HAP-1 (cell line): ENCODE data around the gene CDKAL1.

ENCODE experiments used
- DNase-seq, 2 experiments: peaks; one replicate each; pipeline ENCODE4 v3.0.0-alpha.2; 2016 to 2020; ENCODE audit warnings: low spot score in 2 of 2
- H3K27me3 ChIP-seq: fragments of 250-450 bp; sonication (Bioruptor Pico); 2 replicates; pipeline ENCODE4 v1.5.1; 2020; ENCODE audit warnings: low read depth, mild to moderate bottlenecking, moderate library complexity
- H3K36me3 ChIP-seq: fragments of 250-450 bp; sonication (Bioruptor Pico); replicated peaks from 2 replicates; pipeline ENCODE4 v1.5.1; 2020; ENCODE audit warnings: mild to moderate bottlenecking
- H3K4me1 ChIP-seq: fragments of 250-450 bp; sonication (Bioruptor Pico); 2 replicates; pipeline ENCODE4 v1.5.1; 2020; ENCODE audit warnings: mild to moderate bottlenecking
- H3K4me3 ChIP-seq: fragments of 250-450 bp; sonication (Bioruptor Pico); 2 replicates; pipeline ENCODE4 v1.5.1; 2020; ENCODE audit warnings: mild to moderate bottlenecking, moderate library complexity
- H3K9me3 ChIP-seq: fragments of 250-450 bp; sonication (Bioruptor Pico); 2 replicates; pipeline ENCODE4 v1.5.1; 2020; ENCODE audit warnings: mild to moderate bottlenecking, moderate library complexity
- in situ Hi-C: fragments of 300-500 bp; cut with MboI; formaldehyde crosslinking; loops from 3 replicates; pipeline ENCODE4 v1.14.3; 2020; ENCODE audit warnings: low sequenced_read_pairs, inconsistent platforms, mixed read lengths

CDKAL1 gene

DNA sequence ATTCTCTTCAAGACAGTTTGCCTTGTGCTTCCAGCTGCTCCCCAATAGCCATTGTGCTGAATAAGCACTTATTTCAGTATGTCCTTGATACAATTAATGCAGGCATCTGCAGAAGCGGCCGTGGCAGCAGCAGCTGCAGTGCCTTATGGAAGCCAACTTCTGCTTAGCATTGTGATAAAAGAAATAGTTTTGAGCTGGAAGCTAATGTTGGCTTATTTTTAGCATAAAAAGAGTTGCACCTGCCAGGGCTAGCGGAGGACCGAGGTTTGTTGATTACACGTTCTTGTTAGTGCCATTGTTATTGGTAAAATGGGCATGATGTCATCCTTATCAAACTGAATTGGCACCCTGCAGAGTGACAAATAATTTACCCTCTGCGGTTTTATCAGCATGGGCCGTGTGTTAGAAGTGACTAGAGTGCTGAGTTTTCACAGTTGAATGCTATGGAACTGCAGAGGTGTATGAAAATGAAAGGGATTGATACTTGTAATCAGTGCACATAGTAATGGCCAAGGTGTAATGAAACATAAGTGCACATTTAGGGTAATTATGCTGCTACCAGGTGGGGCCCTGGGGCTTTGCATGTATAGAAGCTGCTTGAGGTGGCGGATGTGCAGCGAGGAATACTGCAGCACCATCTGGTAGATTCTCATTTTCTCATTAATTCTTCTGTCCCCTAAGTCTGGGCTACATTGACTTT, 334.3 kb downstream of the CDKAL1 start:
- H3K9me3 ChIP-seq = no peaks in the 10 kb centered on the region
- in situ Hi-C loops = loop anchor here (25.0 kb wide), 1 partner anchor 719 kb away; the partner anchor contains the start of gene SOX4
- H3K36me3 ChIP-seq = no peaks in the 10 kb centered on the region
- no peak for DNase-seq
- no peaks in the 10 kb centered on the region for H3K27me3 ChIP-seq
- H3K4me3 ChIP-seq = no peak overlapping the region
- peaks cover 19% of the 10 kb centered on the region for H3K4me1 ChIP-seq

DNA sequence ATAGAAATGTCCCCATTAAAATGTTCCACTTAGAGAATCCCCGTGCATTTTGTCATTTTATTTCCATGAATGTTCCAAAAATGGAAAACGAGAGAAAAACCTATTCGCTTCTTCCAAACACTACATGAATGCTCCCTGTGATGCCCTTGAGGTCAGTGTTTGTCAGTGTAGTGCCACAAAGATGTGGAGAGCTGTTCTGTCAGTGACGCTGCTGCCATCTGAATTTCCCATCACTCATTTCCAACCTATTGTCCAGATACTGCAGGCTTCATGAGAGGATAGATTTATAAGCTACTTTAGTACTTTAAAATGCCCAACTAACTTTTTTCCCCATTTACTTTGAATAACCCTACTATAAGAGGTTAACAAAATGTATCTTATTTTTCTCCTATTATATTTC, 335.8 kb downstream of the CDKAL1 start:
- Histone ChIP-seq H3K27me3 (no peaks in the 10 kb centered on the region), H3K36me3 (no peaks in the 10 kb centered on the region), H3K4me1 (peaks cover 19% of the 10 kb centered on the region), H3K9me3 (no peaks in the 10 kb centered on the region), H3K4me3 (no peak overlapping the region)
- DNase-seq = no peak
- in situ Hi-C loops = loop anchor here (25.0 kb wide), 1 partner anchor 717 kb away; the partner anchor contains the start of gene SOX4

DNA sequence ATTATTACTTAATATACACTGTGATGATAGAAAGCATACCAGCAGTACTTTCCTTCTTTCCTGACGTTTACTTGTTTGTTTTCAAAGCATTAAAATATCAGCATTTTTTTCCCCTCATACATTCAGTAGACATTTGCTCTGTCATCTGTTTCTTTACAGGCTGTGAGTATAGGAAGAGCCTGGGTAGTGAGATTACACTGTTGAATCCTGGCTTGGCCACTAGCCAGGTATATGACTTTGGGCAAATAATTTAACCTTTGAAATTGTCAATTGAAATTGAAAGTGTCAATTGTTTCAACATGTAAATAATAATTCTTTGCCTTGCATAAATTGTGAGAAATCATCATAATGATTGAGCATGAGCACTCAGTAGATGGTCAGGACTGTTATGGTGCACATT, 336.2 kb downstream of the CDKAL1 start:
- no peaks in the 10 kb centered on the region for H3K9me3 ChIP-seq
- no peaks in the 10 kb centered on the region for H3K36me3 ChIP-seq
- DNase-seq = no peak
- in situ Hi-C loops = loop anchor here (25.0 kb wide), 1 partner anchor 717 kb away; the partner anchor contains the start of gene SOX4
- peaks cover 19% of the 10 kb centered on the region for H3K4me1 ChIP-seq
- H3K4me3 ChIP-seq = no peak overlapping the region
- no peaks in the 10 kb centered on the region for H3K27me3 ChIP-seq

- Histone ChIP-seq H3K9me3 (no peaks in the 10 kb centered on the region), H3K36me3 (no peaks in the 10 kb centered on the region), H3K4me1 (peaks cover 4% of the 10 kb centered on the region; the same call in 1 of the 2 replicates), H3K27me3 (no peaks in the 10 kb centered on the region), H3K4me3 (no peak overlapping the region)
- no peak for DNase-seq
- in situ Hi-C loops = loop anchor here (25.0 kb wide), 1 partner anchor 714 kb away; the partner anchor contains the start of gene SOX4
Measured at GRCh38 chr6:20873425-20874190, 339.4 kb downstream of the CDKAL1 start.

DNA sequence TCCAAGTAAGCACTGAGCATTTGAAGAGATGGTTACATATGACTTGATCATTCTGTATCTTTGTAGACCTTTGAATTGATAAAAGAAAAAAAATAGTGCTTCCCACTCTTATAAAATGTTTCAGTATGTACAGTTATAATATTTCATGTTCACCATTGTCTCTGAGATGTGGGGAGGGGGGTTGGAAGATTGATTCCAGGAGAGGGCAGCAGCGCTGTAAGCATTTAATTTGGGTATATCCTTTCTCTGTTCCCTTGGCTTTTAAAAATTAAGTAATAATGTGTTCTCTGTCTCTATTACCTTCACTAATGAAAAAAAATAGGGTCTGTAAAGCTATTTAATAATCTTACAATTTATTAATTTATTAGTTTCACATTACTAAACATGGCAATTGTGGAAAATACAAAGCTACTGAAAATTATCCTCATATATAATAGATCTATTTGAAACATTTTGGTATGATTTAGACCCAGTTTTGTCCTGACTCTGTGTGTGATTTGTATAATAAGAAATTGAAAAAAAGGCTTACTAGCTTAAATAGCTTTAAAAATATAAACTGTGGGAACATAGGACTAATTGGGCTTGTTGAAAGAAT, 341.2 kb downstream of the CDKAL1 start:
- peak in 1 of 2 experiments; percentile 36 for DNase-seq

GRCh38 chr6:20876036-20876435, 341.8 kb downstream of the CDKAL1 start:
- Histone ChIP-seq H3K36me3 (no peaks in the 10 kb centered on the region), H3K4me1 (peaks cover 4% of the 10 kb centered on the region; the same call in 1 of the 2 replicates), H3K9me3 (no peaks in the 10 kb centered on the region), H3K27me3 (no peaks in the 10 kb centered on the region), H3K4me3 (no peak overlapping the region)
- in situ Hi-C loops = no loop called here
- no peak for DNase-seq

More for the DNA sequence above, 341.2 kb downstream of the CDKAL1 start:
- Histone ChIP-seq H3K4me1 (peaks cover 4% of the 10 kb centered on the region; the same call in 1 of the 2 replicates), H3K4me3 (no peak overlapping the region), H3K27me3 (no peaks in the 10 kb centered on the region), H3K36me3 (no peaks in the 10 kb centered on the region), H3K9me3 (no peaks in the 10 kb centered on the region)
- in situ Hi-C loops = no loop called here

DNA sequence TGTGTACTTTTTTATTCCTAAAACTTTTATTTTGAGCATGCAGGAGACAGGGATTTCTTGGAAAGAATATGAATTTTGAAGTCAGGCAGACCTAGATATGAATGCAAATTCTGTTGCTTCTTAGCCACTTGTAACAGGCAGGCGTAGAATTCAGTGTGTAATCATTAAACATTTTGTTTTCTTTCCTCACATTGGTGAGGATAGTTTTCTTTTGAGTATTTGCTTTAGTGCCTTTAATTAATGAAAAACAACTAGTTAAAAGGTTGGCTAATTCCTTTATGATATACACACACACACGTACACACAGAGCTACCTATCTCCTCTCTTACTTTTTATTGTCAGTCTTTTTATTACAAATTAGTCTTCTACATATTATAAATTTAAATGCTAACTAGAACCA, 342.3 kb downstream of the CDKAL1 start:
- Histone ChIP-seq H3K4me1 (peaks cover 4% of the 10 kb centered on the region; the same call in 1 of the 2 replicates), H3K27me3 (no peaks in the 10 kb centered on the region), H3K9me3 (no peaks in the 10 kb centered on the region), H3K4me3 (no peak overlapping the region), H3K36me3 (no peaks in the 10 kb centered on the region)
- in situ Hi-C loops = no loop called here
- DNase-seq = no peak

DNA sequence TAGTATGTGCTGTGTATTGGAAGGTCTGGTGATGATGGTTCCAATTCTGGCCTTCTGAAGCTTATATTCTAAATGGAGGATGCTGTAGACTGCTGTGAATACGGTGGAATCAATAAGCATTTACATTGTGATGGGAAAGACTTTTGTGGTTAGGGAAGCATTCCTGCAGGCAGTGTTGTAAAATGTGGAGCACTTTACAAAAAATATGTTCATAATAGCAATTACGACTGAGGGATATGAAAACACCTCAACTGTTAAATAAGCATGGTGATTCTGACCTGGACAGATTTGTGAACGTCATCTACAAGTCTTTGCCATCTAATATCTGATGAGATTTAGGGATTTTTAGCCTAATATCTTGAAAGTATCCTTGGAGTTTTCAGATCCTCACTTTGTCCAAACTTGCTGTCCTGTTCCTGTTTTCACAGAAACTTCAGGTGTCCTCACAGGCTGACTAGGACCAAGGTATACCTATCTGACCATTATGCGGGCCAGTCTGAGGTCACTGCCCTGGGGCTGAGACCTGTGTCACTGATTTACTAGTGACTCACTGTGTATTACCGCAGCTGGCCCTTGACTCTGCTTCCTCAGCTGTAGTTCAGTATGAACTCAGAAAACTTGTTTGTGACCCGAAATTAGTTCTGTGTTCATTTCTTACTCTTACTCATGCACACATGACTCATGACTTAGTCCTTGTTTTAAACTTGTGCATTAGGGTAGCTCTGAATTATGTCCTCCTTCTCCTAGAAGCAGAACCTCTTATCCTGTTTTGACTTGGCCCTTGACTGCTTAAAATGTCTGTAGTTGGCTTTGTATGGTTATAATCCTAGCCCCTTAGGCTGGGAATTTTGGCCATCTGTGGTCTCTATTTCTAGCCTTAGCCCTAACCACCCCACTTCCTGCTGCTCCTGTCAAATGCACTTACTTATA, 343.0 kb downstream of the CDKAL1 start:
- DNase-seq = peak in 1 of 2 experiments; percentile 45
- in situ Hi-C loops = no loop called here
- Histone ChIP-seq H3K27me3 (no peaks in the 10 kb centered on the region), H3K4me1 (peaks cover 4% of the 10 kb centered on the region; the same call in 1 of the 2 replicates), H3K36me3 (no peaks in the 10 kb centered on the region), H3K9me3 (no peaks in the 10 kb centered on the region), H3K4me3 (no peak overlapping the region)

GRCh38 chr6:20879121-20879520, 344.9 kb downstream of the CDKAL1 start:
- Histone ChIP-seq H3K9me3 (no peaks in the 10 kb centered on the region), H3K4me3 (no peak overlapping the region), H3K27me3 (no peaks in the 10 kb centered on the region), H3K4me1 (peaks cover 4% of the 10 kb centered on the region; the same call in 1 of the 2 replicates), H3K36me3 (no peaks in the 10 kb centered on the region)
- DNase-seq = no peak
- in situ Hi-C loops = no loop called here

- no peaks in the 10 kb centered on the region for H3K36me3 ChIP-seq
- peaks cover 4% of the 10 kb centered on the region; the same call in 1 of the 2 replicates for H3K4me1 ChIP-seq
- in situ Hi-C loops = no loop called here
- no peaks in the 10 kb centered on the region for H3K9me3 ChIP-seq
- H3K27me3 ChIP-seq = no peaks in the 10 kb centered on the region
- no peak overlapping the region for H3K4me3 ChIP-seq
- DNase-seq = no peak
Measured at GRCh38 chr6:20879526-20879925, 345.3 kb downstream of the CDKAL1 start.

GRCh38 chr6:20881365-20881764, 347.1 kb downstream of the CDKAL1 start:
- Histone ChIP-seq H3K4me1 (peaks cover 4% of the 10 kb centered on the region; the same call in 1 of the 2 replicates), H3K9me3 (0 out of 2 replicates have a peak, but pooled peaks cover 3% of the 10 kb centered on the region), H3K36me3 (no peaks in the 10 kb centered on the region), H3K4me3 (no peak overlapping the region), H3K27me3 (no peaks in the 10 kb centered on the region)
- in situ Hi-C loops = no loop called here
- no peak for DNase-seq

DNA sequence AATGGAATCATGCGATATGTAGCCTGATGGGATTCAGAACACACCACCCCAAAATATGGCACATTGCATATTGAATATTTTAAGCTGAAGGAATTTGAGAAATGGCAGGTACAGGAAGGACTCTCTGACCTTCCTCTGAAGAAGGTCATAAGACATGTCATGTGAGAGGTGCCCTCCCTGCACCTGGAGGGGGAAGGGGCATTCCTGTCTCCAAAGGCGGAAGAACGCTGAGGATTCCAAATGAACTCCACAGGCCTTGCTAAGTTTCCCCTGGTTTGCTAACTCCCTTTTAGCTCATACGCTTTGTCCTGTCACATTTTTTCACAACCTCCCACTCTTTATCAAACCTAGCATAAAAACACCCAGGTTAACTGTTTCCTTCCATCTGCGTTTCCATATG, 347.8 kb downstream of the CDKAL1 start:
- DNase-seq = no peak
- H3K4me1 ChIP-seq = peaks cover 3% of the 10 kb centered on the region; the same call in 1 of the 2 replicates
- no peaks in the 10 kb centered on the region for H3K27me3 ChIP-seq
- in situ Hi-C loops = no loop called here
- H3K9me3 ChIP-seq = 0 out of 2 replicates have a peak, but pooled peaks cover 3% of the 10 kb centered on the region
- no peak overlapping the region for H3K4me3 ChIP-seq
- no peaks in the 10 kb centered on the region for H3K36me3 ChIP-seq

DNA sequence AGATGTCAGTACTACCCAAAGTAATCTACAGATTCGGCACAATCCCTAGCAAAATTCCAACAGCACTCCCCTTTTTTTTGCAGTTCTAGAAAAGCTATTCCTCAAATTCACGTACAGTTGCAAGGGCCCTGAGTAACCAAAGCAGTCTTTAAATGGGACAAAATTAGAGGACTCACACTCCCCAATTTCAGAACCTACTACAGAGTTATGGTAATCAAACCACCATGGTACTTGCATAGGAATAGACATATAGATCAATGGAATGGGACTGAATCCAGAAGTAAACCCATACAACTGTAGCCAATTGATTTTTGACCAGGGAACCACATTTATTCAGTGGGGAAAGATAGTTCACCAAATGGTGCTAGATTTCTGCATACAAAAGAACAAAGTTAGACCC, 350.8 kb downstream of the CDKAL1 start:
- DNase-seq = no peak
- 0 out of 2 replicates have a peak, but pooled peaks cover 3% of the 10 kb centered on the region for H3K9me3 ChIP-seq
- in situ Hi-C loops = no loop called here
- no peak overlapping the region for H3K4me3 ChIP-seq
- no peaks in the 10 kb centered on the region for H3K27me3 ChIP-seq
- H3K4me1 ChIP-seq = no peaks in the 10 kb centered on the region; the same call in 1 of the 2 replicates
- no peaks in the 10 kb centered on the region for H3K36me3 ChIP-seq
